H1 (cell line): ENCODE measurements around the gene PHF13. TPM values are rescaled to one million over a fixed set of nuclear protein-coding genes. Genes with fewer than 3 reads are reported as not detected.

Experiments used
- ATF2 ChIP-seq: IDR thresholded peaks from 2 replicates; pipeline ENCODE4 v1.6.1; 2012; ENCODE audit warnings: low read length, inconsistent platforms
- CBX8 ChIP-seq: fragments of 300-800, 300-1000 bp; sonication (generic); IDR thresholded peaks from 2 replicates; pipeline ENCODE4 v1.7.1; 2016; ENCODE audit warnings: low read depth, low read length, borderline replicate concordance
- CEBPB ChIP-seq: IDR thresholded peaks from 2 replicates; pipeline ENCODE4 v1.6.1; 2012; ENCODE audit warnings: low read depth, low read length
- CTCF ChIP-seq, 3 experiments: IDR thresholded peaks; 1 replicate in 2 of 3; 2 replicates in 1 of 3; pipeline versions ENCODE4 v1.5.1 to v1.6.1; 2011; ENCODE audit warnings: low read length in 3 of 3, mild to moderate bottlenecking in 3 of 3, inconsistent platforms in 2 of 3, low read depth in 1 of 3, moderate library complexity in 1 of 3; ENCODE audit not compliant: insufficient read depth in 1 of 3; ENCODE audit errors: control extremely low read depth in 1 of 3
- GABPA ChIP-seq: IDR thresholded peaks from 2 replicates; pipeline ENCODE4 v1.6.1; 2011; ENCODE audit warnings: mild to moderate bottlenecking, low read length, moderate library complexity, borderline replicate concordance; ENCODE audit not compliant: insufficient read depth
- JUN ChIP-seq: IDR thresholded peaks from 2 replicates; pipeline ENCODE4 v1.6.1; 2011; ENCODE audit warnings: low read depth, mild to moderate bottlenecking, improper control_type of control experiment, low read length
- JUND ChIP-seq: IDR thresholded peaks from 2 replicates; pipeline ENCODE4 v1.6.1; 2011; ENCODE audit warnings: mild to moderate bottlenecking, improper control_type of control experiment, low read length
- KDM1A ChIP-seq: fragments of 200-600, 300-600 bp; sonication (generic); IDR thresholded peaks from 2 replicates; pipeline ENCODE4 v1.7.1; 2016; ENCODE audit warnings: mild to moderate bottlenecking, low read length, borderline replicate concordance
- MAX ChIP-seq: IDR thresholded peaks from 2 replicates; pipeline ENCODE4 v1.6.1; 2012; ENCODE audit warnings: inconsistent platforms
- NANOG ChIP-seq: IDR thresholded peaks from 2 replicates; pipeline ENCODE4 v1.6.1; 2011; ENCODE audit warnings: low read length, low read depth, mild to moderate bottlenecking, inconsistent platforms; ENCODE audit not compliant: insufficient read depth, poor library complexity, severe bottlenecking
- POLR2A ChIP-seq, 2 experiments: IDR thresholded peaks; 1 replicate in 1 of 2; 2 replicates in 1 of 2; pipeline ENCODE4 v1.6.1; 2011; ENCODE audit warnings: low read depth in 2 of 2, low read length in 2 of 2, mild to moderate bottlenecking in 2 of 2; ENCODE audit errors: control extremely low read depth in 1 of 2
- POLR2AphosphoS5 ChIP-seq: IDR thresholded peaks from 2 replicates; pipeline ENCODE4 v1.6.1; 2011; ENCODE audit warnings: low read depth, low read length
- RFX5 ChIP-seq: IDR thresholded peaks from 2 replicates; pipeline ENCODE4 v1.6.1; 2011; ENCODE audit warnings: low read depth, low read length, improper control_type of control experiment, borderline replicate concordance
- SAP30 ChIP-seq: fragments of 300-600 bp; sonication (generic); IDR thresholded peaks from 2 replicates; pipeline ENCODE4 v1.7.1; 2012; ENCODE audit warnings: low read length, moderate library complexity, mild to moderate bottlenecking, inconsistent platforms; ENCODE audit not compliant: insufficient read depth, insufficient replicate concordance
- SIN3A ChIP-seq, 2 experiments: IDR thresholded peaks in 1 of 2; conservative IDR thresholded peaks in 1 of 2; 2 replicates each; pipeline ENCODE4 v1.6.1; 2011 to 2012; ENCODE audit warnings: low read length in 2 of 2, improper control_type of control experiment in 1 of 2, low read depth in 1 of 2, mild to moderate bottlenecking in 1 of 2
- SRF ChIP-seq: IDR thresholded peaks from 2 replicates; pipeline ENCODE4 v1.6.1; 2011; ENCODE audit warnings: mild to moderate bottlenecking, low read depth, low read length, moderate library complexity
- TAF7 ChIP-seq: optimal IDR thresholded peaks from 2 replicates; pipeline ENCODE3; 2011; ENCODE audit warnings: low read depth, mild to moderate bottlenecking, inconsistent platforms, low read length, moderate library complexity, borderline replicate concordance
- TBP ChIP-seq: IDR thresholded peaks from 2 replicates; pipeline ENCODE4 v1.6.1; 2011; ENCODE audit warnings: low read depth, low read length, improper control_type of control experiment
- TCF12 ChIP-seq: IDR thresholded peaks from 2 replicates; pipeline ENCODE4 v1.6.1; 2011; ENCODE audit warnings: low read depth, mild to moderate bottlenecking, low read length
- polyA plus RNA-seq, 7 experiments: library from polyadenylated mRNA; depleted of rRNA in 3 of 7; stranded (reverse) in 5 of 7; unstranded in 2 of 7; fragments of >200 nt in 5 of 7; fragments of 200-250 nt in 2 of 7; gene quantifications; 1 replicate in 5 of 7; 2 replicates in 1 of 7; 4 replicates in 1 of 7; pipeline versions ENCODE4 v1.2.1 to v1.2.3, GENCODE V29; 2011 to 2013; ENCODE audit warnings: missing spikeins in 2 of 7, mixed read lengths in 2 of 7
- total RNA-seq: library from RNA; stranded (reverse); fragmentation: NEBNext Ultra II Directional; extraction: Animal tissue kit (Norgen Biotek cat#: 25700); gene quantifications from 2 replicates; pipeline ENCODE4 v1.2.1, GENCODE V29; 2021

PHF13 gene
- total and polyA plus RNA-seq, 2 of the 8 experiments (the other 6 are each of a cell fraction or from before 2014, with no cell fraction given), result 11.7 to 39.6 TPM

- TF ChIP-seq JUND (no peak), CEBPB (no peak), ATF2 (no peak), SIN3A (conservative IDR thresholded peaks at IDR 0.05 in 1 of 2, IDR thresholded peaks at IDR 0.05 in 1 of 2; ENCODE audit: low read depth in 1 of 2, low read length in 2 of 2) (peak in 1 of 2 experiments; percentile 84; a peak in 2 of 4 replicates), GABPA (peak; percentile 82; the same call in 1 of the 2 replicates), MAX (no peak), NANOG (no peak), RFX5 (no peak), SRF (no peak), JUN (no peak), KDM1A (no peak), TCF12 (no peak), CBX8 (no peak), POLR2A (IDR thresholded peaks at IDR 0.05; ENCODE audit: control extremely low read depth in 1 of 2, low read depth in 2 of 2, low read length in 2 of 2) (peak in 1 of 2 experiments; percentile 92; a peak in 2 of 3 replicates), SAP30 (no peak), TAF7 (no peak), CTCF (IDR thresholded peaks at IDR 0.05; ENCODE audit: control extremely low read depth in 1 of 3, insufficient read depth in 1 of 3, low read depth in 1 of 3, low read length in 3 of 3) (no peak; a peak in 1 of 4 replicates), POLR2AphosphoS5 (peak; percentile 88), TBP (peak; percentile 58; the same call in 1 of the 2 replicates)
Measured at GRCh38 chr1:6579374-6580118, 34.0 kb upstream of the PHF13 start, which contains the start of gene ZBTB48 (continued).
